ENCODE data around the gene XRCC4.

DNA sequence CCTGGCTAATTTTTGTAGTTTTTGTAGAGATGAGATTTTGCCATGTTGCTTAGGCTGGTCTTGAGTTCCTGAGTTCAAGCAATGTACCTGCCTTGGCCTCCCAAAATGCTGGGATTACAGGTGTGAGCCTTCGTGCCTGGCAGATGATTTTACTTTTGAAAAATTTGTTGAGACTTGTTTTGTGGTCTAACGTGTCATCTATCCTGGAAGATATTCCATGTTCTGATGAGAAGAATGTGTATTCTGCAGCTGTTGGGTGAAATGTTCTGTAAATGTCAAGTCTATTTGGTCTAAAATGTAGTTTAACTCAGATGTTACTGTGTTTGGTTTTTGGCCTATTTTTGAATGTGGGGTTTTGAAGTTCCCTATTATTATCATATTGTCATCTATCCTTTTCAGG, 145.6 kb downstream of the XRCC4 start:
- TF ChIP-seq, protein P1, sequence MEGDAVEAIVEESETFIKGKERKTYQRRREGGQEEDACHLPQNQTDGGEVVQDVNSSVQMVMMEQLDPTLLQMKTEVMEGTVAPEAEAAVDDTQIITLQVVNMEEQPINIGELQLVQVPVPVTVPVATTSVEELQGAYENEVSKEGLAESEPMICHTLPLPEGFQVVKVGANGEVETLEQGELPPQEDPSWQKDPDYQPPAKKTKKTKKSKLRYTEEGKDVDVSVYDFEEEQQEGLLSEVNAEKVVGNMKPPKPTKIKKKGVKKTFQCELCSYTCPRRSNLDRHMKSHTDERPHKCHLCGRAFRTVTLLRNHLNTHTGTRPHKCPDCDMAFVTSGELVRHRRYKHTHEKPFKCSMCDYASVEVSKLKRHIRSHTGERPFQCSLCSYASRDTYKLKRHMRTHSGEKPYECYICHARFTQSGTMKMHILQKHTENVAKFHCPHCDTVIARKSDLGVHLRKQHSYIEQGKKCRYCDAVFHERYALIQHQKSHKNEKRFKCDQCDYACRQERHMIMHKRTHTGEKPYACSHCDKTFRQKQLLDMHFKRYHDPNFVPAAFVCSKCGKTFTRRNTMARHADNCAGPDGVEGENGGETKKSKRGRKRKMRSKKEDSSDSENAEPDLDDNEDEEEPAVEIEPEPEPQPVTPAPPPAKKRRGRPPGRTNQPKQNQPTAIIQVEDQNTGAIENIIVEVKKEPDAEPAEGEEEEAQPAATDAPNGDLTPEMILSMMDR (IDR thresholded peaks at IDR 0.05): no peak
- TF ChIP-seq EZH2 (IDR thresholded peaks at IDR 0.05): no peak
- TF ChIP-seq EZH2phosphoT487 (IDR thresholded peaks at IDR 0.05): no peak

Measured in neural progenitor cell (in vitro differentiated cells).